Dedifferentiated amniotic fluid mesenchymal stem cell (primary cell): ENCODE results near the gene INPP5K.
"Not testable (repeated sequence)": the region's sequence is repeated elsewhere in the genome, so short reads cannot be mapped to it uniquely, and the experiment has no call there.

Experiments used
- DNase-seq: peaks from one replicate; pipeline ENCODE4 v3.0.0-alpha.2; 2016; ENCODE audit errors: extremely low spot score

Gene INPP5K

GRCh38 chr17:1464186-1464585 lies 52.2 kb downstream of the INPP5K start:
- DNase-seq, result no peak

DNA sequence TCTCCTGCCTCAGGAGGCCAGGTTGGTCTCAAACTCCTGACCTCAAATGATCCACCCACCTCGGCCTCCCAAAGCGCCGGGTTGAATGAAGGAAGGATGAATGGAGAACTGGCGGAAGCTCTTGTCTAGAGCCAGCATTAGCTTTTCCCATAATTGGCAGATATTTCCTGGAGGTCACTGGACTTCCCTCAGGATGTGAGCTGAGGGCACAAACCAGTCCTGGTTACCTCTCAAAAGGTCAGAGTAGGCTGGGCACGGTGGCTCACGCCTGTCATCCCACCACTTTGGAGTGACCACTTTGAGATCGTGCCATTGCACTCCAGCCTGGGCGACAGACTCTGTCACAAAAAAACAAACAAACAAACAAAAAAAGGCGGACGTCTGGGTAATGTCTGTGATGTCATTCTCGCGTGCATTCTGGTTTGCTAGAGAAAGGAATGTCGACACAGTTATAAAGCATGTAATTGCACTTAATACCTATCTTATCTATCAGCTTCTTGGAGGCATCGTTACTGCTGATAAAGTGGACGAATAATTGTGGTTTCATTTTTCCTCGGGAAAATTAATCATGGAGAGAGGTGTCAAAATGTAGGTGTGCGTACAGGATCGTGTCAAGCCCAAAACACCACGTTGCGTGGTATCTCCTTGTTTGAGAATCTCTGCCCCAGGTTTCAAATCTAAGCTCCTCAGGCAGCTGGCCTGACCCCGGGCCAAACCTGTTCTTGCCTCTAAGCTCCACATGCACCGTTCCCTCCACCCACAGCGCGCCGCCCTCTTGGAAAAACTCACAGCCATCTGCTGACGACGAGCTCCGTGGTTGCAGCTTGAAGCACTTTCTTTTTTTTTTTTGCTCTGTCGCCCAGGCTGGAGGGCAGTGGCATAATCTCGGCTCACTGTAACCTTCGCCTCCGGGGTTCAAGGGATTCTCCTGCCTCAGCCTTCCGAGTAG lies 54.0 kb downstream of the INPP5K start:
- no peak for DNase-seq

GRCh38 chr17:1461198-1461944 lies 55.0 kb downstream of the INPP5K start:
- no peak for DNase-seq

GRCh38 chr17:1460233-1460632 lies 56.2 kb downstream of the INPP5K start:
- DNase-seq, result no peak

GRCh38 chr17:1455797-1456599 lies 60.4 kb downstream of the INPP5K start, which contains the start of gene CRK:
Gene CRK, minus strand, starts transcription at chr17:1456232. Its CDS starts 115 bp downstream, at chr17:1456117.
- peak; percentile 92 for DNase-seq

DNA sequence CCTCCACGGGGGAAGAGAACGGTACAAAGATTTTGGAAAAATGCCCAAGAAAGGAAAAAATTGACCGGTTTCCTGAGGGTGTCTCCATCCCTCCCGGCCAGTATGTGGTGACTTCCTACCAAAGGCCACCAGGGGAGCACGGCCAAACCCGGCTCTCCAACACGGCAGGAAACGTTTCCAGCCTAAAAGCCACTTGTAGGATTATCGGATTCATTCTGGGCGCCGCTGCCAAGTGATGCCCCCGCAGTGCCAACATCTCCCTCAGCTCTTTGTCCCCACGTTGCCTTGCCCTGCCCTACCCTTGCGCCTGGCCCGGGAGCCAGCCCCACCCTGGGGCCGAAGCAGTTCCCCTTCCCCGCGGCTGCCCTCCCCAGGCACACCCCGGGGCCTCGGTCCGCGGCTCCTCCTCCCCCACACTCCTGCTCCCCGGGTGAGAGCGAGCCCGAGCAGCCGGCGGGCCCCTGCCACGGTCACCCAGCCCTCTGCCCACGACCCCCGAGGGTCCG lies 61.1 kb downstream of the INPP5K start:
- peak; percentile 68 for DNase-seq

DNA sequence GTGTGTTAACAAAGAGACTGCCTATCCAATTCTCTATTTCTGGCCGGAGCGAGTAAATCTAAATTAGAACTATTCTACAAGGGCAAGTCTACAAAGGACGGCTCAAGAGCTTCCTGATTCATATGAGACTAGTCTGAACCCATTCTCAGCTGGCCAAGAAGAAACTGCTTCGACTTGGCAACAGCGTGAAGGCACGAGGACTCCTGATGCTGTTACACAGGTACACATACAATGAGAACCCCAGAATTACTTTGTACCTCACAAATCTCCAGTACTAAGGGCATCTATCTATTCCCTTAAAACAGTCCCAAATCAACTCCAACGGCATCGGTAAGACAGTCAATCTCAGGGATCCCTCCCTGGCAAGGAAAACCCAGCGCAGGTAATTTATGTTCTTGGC lies 61.9 kb downstream of the INPP5K start:
- DNase-seq, result no peak

GRCh38 chr17:1453694-1454093 lies 62.7 kb downstream of the INPP5K start:
- not testable (repeated sequence) for DNase-seq

GRCh38 chr17:1452836-1453235 lies 63.6 kb downstream of the INPP5K start:
- DNase-seq, result no peak

GRCh38 chr17:1450261-1450660 lies 66.2 kb downstream of the INPP5K start:
- DNase-seq, result not testable (repeated sequence)

DNA sequence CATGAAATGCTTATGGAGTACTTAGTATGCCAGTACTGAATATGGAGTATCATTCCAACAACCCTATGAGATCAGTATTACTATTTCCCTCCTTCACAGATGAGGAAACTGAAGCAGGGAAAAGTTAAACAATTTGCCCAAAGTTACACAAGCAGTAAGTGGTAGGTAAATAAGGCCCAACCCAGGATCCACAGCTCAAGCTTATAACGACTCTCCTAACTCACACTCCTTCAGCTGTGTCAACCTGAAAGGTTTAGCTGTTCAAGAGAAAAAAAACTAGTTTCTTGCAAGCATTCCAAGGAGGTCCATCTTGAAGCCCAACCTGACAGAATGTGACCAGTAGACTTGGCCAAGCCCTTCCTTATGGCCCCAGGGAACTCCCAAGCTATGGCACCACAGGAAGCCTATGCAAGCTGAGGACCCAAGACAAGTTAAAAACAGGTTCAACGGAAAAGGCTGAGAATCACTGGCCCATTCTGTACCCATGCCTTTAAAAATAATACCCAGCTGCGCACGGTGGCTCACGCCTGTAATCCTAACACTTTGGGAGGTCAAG lies 66.9 kb downstream of the INPP5K start:
- DNase-seq, result no peak

DNA sequence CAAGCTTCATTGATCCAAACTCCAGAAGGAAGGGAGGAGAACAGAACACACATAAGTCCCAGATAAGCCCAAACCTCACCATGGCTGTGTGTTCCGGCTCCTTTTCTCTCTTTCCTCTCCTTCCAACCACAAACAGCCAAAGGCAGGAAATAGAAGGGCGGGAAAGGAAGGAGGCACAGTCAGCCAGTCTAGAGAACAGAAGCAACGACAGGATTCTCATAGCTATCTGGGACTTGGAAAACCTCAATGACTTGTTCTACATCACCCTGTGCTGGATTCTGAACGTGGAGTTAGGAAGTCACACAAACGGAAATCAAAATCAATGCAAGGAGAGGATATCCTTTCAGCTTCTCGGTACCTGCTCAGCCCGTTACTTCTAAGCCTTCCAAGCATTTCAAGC lies 69.4 kb downstream of the INPP5K start:
- no peak for DNase-seq

- DNase-seq, result no peak
Measured at GRCh38 chr17:1446201-1446600, 70.2 kb downstream of the INPP5K start.

- not testable (repeated sequence) for DNase-seq
Measured at GRCh38 chr17:1445695-1446094, 70.7 kb downstream of the INPP5K start.
